Body of pancreas (tissue), 4 donors: ENCODE results near the gene DNAJC21.

Experiments used
- CTCF ChIP-seq, 7 experiments: fragments of 450-650 bp in 4 of 7; fragments of 200-600 bp in 3 of 7; sonication (generic) in 3 of 7; IDR thresholded peaks; one replicate each; pipeline ENCODE4 v1.5.1; 2016 to 2019; ENCODE audit warnings: antibody characterized with exemption in 7 of 7
- POLR2A ChIP-seq, 3 donors: fragments of 450-650 bp; IDR thresholded peaks; one replicate each; pipeline ENCODE4 v1.6.1; 2016; ENCODE audit warnings: antibody characterized with exemption in 3 of 3, mild to moderate bottlenecking in 2 of 3

- TF ChIP-seq CTCF (IDR thresholded peaks at IDR 0.05): no peak
- no peak for TF ChIP-seq POLR2A (IDR thresholded peaks at IDR 0.05)
Observed at GRCh38 chr5:35004771-35005170, 75.4 kb downstream of the DNAJC21 start.
